Choroid plexus epithelial cell (primary cell): ENCODE results near the gene RARB.
A peak's percentile ranks its signal among the peaks of the same experiment; 100 is the strongest.

Experiments used
- DNase-seq: peaks from one replicate; pipeline ENCODE4 v3.0.0-alpha.2; 2010; ENCODE audit warnings: low read depth
- H3K4me3 ChIP-seq: 2 replicates; pipeline ENCODE4 v1.5.1; 2011; ENCODE audit warnings: low read depth, mild to moderate bottlenecking, control low read depth, low read length, moderate library complexity
- CTCF ChIP-seq: conservative IDR thresholded peaks from 2 replicates; pipeline ENCODE4 v1.5.1; 2011; ENCODE audit warnings: low read depth, mild to moderate bottlenecking, control low read depth, inconsistent platforms, low read length, moderate library complexity

The RARB gene

GRCh38 chr3:25427563-25427941 lies 511 bp upstream of the RARB start:
- DNase-seq, result peak; percentile 71
- H3K4me3 ChIP-seq, result peak overlapping the region; percentile 77
- TF ChIP-seq CTCF, result no peak

- DNase-seq, result peak; percentile 62
- peak overlapping the region; percentile 77 for H3K4me3 ChIP-seq
- TF ChIP-seq CTCF, result no peak
These were observed 799 bp downstream of the RARB start for GRCh38 chr3:25428789-25429335.

GRCh38 chr3:25429361-25430286 lies 1.6 kb downstream of the RARB start:
- DNase-seq, result peak; percentile 58
- peak overlapping the region; percentile 77 for H3K4me3 ChIP-seq
- TF ChIP-seq CTCF, result no peak

GRCh38 chr3:25430287-25430934 lies 2.3 kb downstream of the RARB start:
- TF ChIP-seq CTCF, result no peak
- DNase-seq, result peak; percentile 60
- peak overlapping the region; percentile 77 for H3K4me3 ChIP-seq

GRCh38 chr3:25430935-25431770 lies 3.1 kb downstream of the RARB start:
- H3K4me3 ChIP-seq, result peak overlapping the region; percentile 77
- DNase-seq, result peak; percentile 32

More at GRCh38 chr3:25430935-25431770, 3.1 kb downstream of the RARB start:
- no peak for TF ChIP-seq CTCF
